ENCODE measurements around the gene UBE3B.
"Not testable (repeated sequence)": the region's sequence is repeated elsewhere in the genome, so short reads cannot be mapped to it uniquely, and the experiment has no call there.

UBE3B gene

GRCh38 chr12:109451400-109451799 lies 26.0 kb upstream of the UBE3B start:
- DNase-seq: no peak

GRCh38 chr12:109452489-109452888 lies 24.9 kb upstream of the UBE3B start:
- DNase-seq: no peak

GRCh38 chr12:109455706-109456105 lies 21.7 kb upstream of the UBE3B start:
- no peak for DNase-seq

GRCh38 chr12:109458086-109458485 lies 19.3 kb upstream of the UBE3B start:
- no peak for DNase-seq

GRCh38 chr12:109458771-109459208 lies 18.6 kb upstream of the UBE3B start:
- DNase-seq: no peak

- no peak for DNase-seq
These were observed 18.2 kb upstream of the UBE3B start for GRCh38 chr12:109459247-109459646.

- no peak for DNase-seq
These were observed 16.9 kb upstream of the UBE3B start for GRCh38 chr12:109460538-109460937.

GRCh38 chr12:109461049-109461845 lies 16.2 kb upstream of the UBE3B start:
- no peak for DNase-seq

- no peak for DNase-seq
These were observed 15.3 kb upstream of the UBE3B start for GRCh38 chr12:109461846-109462756.

GRCh38 chr12:109462868-109463692 lies 14.4 kb upstream of the UBE3B start:
- no peak for DNase-seq

GRCh38 chr12:109463756-109464155 lies 13.7 kb upstream of the UBE3B start:
- DNase-seq: no peak

GRCh38 chr12:109464642-109465351 lies 12.6 kb upstream of the UBE3B start:
- DNase-seq: no peak

- DNase-seq: no peak
These were observed 11.1 kb upstream of the UBE3B start for GRCh38 chr12:109466305-109466704.

GRCh38 chr12:109466821-109467220 lies 10.6 kb upstream of the UBE3B start:
- no peak for DNase-seq

GRCh38 chr12:109467978-109468676 lies 9.3 kb upstream of the UBE3B start:
- no peak for DNase-seq

- no peak for DNase-seq
These were observed 7.9 kb upstream of the UBE3B start for GRCh38 chr12:109469517-109469916.

- no peak for DNase-seq
These were observed 4.4 kb upstream of the UBE3B start for GRCh38 chr12:109473006-109473405.

- DNase-seq: not testable (repeated sequence)
These were observed 3.7 kb upstream of the UBE3B start for GRCh38 chr12:109473526-109474270.

GRCh38 chr12:109475121-109475520 lies 2.3 kb upstream of the UBE3B start:
- DNase-seq: no peak

GRCh38 chr12:109475993-109476806 lies 1.2 kb upstream of the UBE3B start:
- DNase-seq: no peak

Data from cortex of kidney (tissue), 1 donor.